ENCODE data around the gene RHEBL1.
A peak's percentile ranks its signal among the peaks of the same experiment; 100 is the strongest.

RHEBL1 gene

DNA sequence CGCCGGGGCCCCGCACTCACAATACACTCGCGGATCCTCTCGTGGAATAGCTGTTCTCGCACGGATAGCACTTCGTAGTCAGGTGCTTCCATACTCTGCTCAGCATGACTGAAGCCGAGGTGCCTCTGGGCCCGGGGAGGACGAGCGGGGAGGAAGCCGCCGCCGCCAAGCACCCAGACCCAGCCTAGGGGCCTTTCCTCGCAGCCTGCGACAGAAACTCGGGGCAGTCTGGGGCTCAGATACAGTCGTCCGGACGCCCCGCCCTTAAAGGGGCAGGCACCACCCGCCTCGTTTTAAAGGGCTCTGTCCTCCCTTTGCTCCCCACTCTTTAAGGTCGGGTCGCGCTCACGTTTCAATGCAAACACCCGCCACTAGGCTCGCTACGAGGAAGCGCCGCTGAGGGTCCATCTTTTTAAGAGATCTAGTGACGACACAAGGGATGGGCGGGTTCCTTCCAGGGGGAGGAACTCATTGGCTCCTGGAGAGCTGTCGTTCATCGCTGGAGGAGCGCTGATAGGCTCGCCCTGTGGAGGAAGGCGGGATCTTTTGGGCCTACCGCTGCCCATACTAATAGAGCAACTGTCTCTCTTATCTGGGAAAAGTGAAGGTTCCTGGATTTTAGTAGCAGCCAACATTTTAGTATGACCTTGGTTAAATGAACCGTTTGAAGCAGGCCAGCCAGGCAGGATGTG is 40.8 kb upstream of the RHEBL1 start, which contains the start of gene LMBR1L (continued):
- 0 out of 2 replicates have a peak, but pooled peaks have one; percentile 14 for TF ChIP-seq ZNF366 (tag by site-specific recombination; conservative IDR thresholded peaks at IDR 0.05)
- no peak for TF ChIP-seq SCRT2 (tag by site-specific recombination; IDR thresholded peaks at IDR 0.05)
- peak; percentile 65; the same call in 1 of the 2 replicates for TF ChIP-seq REPIN1 (tag by site-specific recombination; IDR thresholded peaks at IDR 0.05; ENCODE audit: low read depth)
- TF ChIP-seq ZNF660 (tag by site-specific recombination; IDR thresholded peaks at IDR 0.05): peak; percentile 51; the same call in 1 of the 2 replicates
- TF ChIP-seq YY2 (tag by site-specific recombination; IDR thresholded peaks at IDR 0.05): peak; percentile 49; the same call in 1 of the 2 replicates
- TF ChIP-seq ZBTB20 (tag by site-specific recombination; IDR thresholded peaks at IDR 0.05): peak; percentile 86
- TF ChIP-seq ZNF433 (tag by site-specific recombination; IDR thresholded peaks at IDR 0.05; ENCODE audit: low read depth): no peak
- TF ChIP-seq KLF7 (tag by site-specific recombination; IDR thresholded peaks at IDR 0.05; ENCODE audit: borderline replicate concordance): peak; percentile 70; the same call in 1 of the 2 replicates
- no peak for TF ChIP-seq ZNF670 (tag by site-specific recombination; IDR thresholded peaks at IDR 0.05; ENCODE audit: low read depth)
- TF ChIP-seq GLIS1 (tag by site-specific recombination; IDR thresholded peaks at IDR 0.05): peak; percentile 32; the same call in 1 of the 2 replicates
- TF ChIP-seq, protein P1, sequence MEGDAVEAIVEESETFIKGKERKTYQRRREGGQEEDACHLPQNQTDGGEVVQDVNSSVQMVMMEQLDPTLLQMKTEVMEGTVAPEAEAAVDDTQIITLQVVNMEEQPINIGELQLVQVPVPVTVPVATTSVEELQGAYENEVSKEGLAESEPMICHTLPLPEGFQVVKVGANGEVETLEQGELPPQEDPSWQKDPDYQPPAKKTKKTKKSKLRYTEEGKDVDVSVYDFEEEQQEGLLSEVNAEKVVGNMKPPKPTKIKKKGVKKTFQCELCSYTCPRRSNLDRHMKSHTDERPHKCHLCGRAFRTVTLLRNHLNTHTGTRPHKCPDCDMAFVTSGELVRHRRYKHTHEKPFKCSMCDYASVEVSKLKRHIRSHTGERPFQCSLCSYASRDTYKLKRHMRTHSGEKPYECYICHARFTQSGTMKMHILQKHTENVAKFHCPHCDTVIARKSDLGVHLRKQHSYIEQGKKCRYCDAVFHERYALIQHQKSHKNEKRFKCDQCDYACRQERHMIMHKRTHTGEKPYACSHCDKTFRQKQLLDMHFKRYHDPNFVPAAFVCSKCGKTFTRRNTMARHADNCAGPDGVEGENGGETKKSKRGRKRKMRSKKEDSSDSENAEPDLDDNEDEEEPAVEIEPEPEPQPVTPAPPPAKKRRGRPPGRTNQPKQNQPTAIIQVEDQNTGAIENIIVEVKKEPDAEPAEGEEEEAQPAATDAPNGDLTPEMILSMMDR (tag by site-specific recombination; IDR thresholded peaks at IDR 0.05): peak; percentile 65; the same call in 1 of the 2 replicates
- TF ChIP-seq, protein P2, sequence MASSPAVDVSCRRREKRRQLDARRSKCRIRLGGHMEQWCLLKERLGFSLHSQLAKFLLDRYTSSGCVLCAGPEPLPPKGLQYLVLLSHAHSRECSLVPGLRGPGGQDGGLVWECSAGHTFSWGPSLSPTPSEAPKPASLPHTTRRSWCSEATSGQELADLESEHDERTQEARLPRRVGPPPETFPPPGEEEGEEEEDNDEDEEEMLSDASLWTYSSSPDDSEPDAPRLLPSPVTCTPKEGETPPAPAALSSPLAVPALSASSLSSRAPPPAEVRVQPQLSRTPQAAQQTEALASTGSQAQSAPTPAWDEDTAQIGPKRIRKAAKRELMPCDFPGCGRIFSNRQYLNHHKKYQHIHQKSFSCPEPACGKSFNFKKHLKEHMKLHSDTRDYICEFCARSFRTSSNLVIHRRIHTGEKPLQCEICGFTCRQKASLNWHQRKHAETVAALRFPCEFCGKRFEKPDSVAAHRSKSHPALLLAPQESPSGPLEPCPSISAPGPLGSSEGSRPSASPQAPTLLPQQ (tag by site-specific recombination; IDR thresholded peaks at IDR 0.05): peak; percentile 99
- TF ChIP-seq ZNF791 (tag by site-specific recombination; IDR thresholded peaks at IDR 0.05): no peak
- TF ChIP-seq ZNF701 (tag by site-specific recombination; IDR thresholded peaks at IDR 0.05): no peak
- TF ChIP-seq KLF16 (tag by site-specific recombination; IDR thresholded peaks at IDR 0.05): peak; percentile 71; the same call in 1 of the 2 replicates
- TF ChIP-seq ZNF23 (tag by site-specific recombination; IDR thresholded peaks at IDR 0.05; ENCODE audit: borderline replicate concordance): no peak
- no peak for TF ChIP-seq ZNF132 (tag by site-specific recombination; IDR thresholded peaks at IDR 0.05; ENCODE audit: borderline replicate concordance)
- TF ChIP-seq ZFP41 (tag by site-specific recombination; IDR thresholded peaks at IDR 0.05; ENCODE audit: borderline replicate concordance): no peak
- TF ChIP-seq ZNF654 (tag by site-specific recombination; IDR thresholded peaks at IDR 0.05; ENCODE audit: low read depth): no peak
- TF ChIP-seq ZNF792 (tag by site-specific recombination; IDR thresholded peaks at IDR 0.05): no peak
- peak; percentile 95 for TF ChIP-seq SP2 (tag by site-specific recombination; IDR thresholded peaks at IDR 0.05)
- TF ChIP-seq ZNF2 (tag by site-specific recombination; IDR thresholded peaks at IDR 0.05): peak; percentile 24; the same call in 1 of the 2 replicates
- peak; percentile 96 for TF ChIP-seq ZBTB8A (tag by site-specific recombination; IDR thresholded peaks at IDR 0.05)
- peak; percentile 48; the same call in 1 of the 2 replicates for TF ChIP-seq PRDM1 (tag by site-specific recombination; IDR thresholded peaks at IDR 0.05)
- no peak for TF ChIP-seq ZNF350 (tag by site-specific recombination; IDR thresholded peaks at IDR 0.05)
- TF ChIP-seq, protein P3, sequence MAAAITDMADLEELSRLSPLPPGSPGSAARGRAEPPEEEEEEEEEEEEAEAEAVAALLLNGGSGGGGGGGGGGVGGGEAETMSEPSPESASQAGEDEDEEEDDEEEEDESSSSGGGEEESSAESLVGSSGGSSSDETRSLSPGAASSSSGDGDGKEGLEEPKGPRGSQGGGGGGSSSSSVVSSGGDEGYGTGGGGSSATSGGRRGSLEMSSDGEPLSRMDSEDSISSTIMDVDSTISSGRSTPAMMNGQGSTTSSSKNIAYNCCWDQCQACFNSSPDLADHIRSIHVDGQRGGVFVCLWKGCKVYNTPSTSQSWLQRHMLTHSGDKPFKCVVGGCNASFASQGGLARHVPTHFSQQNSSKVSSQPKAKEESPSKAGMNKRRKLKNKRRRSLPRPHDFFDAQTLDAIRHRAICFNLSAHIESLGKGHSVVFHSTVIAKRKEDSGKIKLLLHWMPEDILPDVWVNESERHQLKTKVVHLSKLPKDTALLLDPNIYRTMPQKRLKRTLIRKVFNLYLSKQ (tag by site-specific recombination; IDR thresholded peaks at IDR 0.05; ENCODE audit: borderline replicate concordance): no peak
- TF ChIP-seq ZFP69B (tag by site-specific recombination; IDR thresholded peaks at IDR 0.05): peak; percentile 99
- TF ChIP-seq ZNF76 (tag by site-specific recombination; IDR thresholded peaks at IDR 0.05; ENCODE audit: borderline replicate concordance, low read depth): 0 out of 2 replicates have a peak, but pooled peaks have one; percentile 21
- TF ChIP-seq, protein P4, sequence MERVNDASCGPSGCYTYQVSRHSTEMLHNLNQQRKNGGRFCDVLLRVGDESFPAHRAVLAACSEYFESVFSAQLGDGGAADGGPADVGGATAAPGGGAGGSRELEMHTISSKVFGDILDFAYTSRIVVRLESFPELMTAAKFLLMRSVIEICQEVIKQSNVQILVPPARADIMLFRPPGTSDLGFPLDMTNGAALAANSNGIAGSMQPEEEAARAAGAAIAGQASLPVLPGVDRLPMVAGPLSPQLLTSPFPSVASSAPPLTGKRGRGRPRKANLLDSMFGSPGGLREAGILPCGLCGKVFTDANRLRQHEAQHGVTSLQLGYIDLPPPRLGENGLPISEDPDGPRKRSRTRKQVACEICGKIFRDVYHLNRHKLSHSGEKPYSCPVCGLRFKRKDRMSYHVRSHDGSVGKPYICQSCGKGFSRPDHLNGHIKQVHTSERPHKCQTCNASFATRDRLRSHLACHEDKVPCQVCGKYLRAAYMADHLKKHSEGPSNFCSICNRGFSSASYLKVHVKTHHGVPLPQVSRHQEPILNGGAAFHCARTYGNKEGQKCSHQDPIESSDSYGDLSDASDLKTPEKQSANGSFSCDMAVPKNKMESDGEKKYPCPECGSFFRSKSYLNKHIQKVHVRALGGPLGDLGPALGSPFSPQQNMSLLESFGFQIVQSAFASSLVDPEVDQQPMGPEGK (tag by site-specific recombination; IDR thresholded peaks at IDR 0.05): peak; percentile 47
- TF ChIP-seq ZNF266 (tag by site-specific recombination; IDR thresholded peaks at IDR 0.05; ENCODE audit: low read depth): no peak
- TF ChIP-seq, protein P5, sequence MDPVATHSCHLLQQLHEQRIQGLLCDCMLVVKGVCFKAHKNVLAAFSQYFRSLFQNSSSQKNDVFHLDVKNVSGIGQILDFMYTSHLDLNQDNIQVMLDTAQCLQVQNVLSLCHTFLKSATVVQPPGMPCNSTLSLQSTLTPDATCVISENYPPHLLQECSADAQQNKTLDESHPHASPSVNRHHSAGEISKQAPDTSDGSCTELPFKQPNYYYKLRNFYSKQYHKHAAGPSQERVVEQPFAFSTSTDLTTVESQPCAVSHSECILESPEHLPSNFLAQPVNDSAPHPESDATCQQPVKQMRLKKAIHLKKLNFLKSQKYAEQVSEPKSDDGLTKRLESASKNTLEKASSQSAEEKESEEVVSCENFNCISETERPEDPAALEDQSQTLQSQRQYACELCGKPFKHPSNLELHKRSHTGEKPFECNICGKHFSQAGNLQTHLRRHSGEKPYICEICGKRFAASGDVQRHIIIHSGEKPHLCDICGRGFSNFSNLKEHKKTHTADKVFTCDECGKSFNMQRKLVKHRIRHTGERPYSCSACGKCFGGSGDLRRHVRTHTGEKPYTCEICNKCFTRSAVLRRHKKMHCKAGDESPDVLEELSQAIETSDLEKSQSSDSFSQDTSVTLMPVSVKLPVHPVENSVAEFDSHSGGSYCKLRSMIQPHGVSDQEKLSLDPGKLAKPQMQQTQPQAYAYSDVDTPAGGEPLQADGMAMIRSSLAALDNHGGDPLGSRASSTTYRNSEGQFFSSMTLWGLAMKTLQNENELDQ (tag by site-specific recombination; IDR thresholded peaks at IDR 0.05; ENCODE audit: low read depth): no peak
- 0 out of 2 replicates have a peak, but pooled peaks have one; percentile 10 for TF ChIP-seq ZNF843 (tag by site-specific recombination; IDR thresholded peaks at IDR 0.05)
